Thoracic aorta (tissue), 2 donors: Measurements from ENCODE around the gene C7orf25. TPM values are rescaled to one million over a fixed set of nuclear protein-coding genes. Genes with fewer than 3 reads are reported as not detected.

Experiments
- ATAC-seq: fragments of 150-250 bp; one replicate; pipeline ENCODE4 v1.8.0; 2017; ENCODE audit warnings: low read depth; ENCODE audit not compliant: insufficient number of reproducible peaks, low FRiP score
- DNase-seq: peaks from one replicate; pipeline ENCODE4 v3.0.0-alpha.2; 2020; ENCODE audit warnings: low spot score
- H3K27ac ChIP-seq, 2 donors: fragments of 200-600 bp; sonication (generic); 1 replicate in 1 of 2; 2 replicates in 1 of 2; pipeline ENCODE4 v1.5.1; 2016; ENCODE audit warnings: mild to moderate bottlenecking in 2 of 2, moderate library complexity in 2 of 2
- H3K27me3 ChIP-seq: fragments of 200-600 bp; sonication (generic); replicated peaks from 2 replicates; pipeline ENCODE4 v1.6.0; 2016; ENCODE audit warnings: mild to moderate bottlenecking; ENCODE audit not compliant: insufficient read depth
- H3K36me3 ChIP-seq: fragments of 200-600 bp; sonication (generic); one replicate; pipeline ENCODE4 v1.5.1; 2016
- H3K4me1 ChIP-seq, 2 donors: fragments of 200-600 bp; sonication (generic); 1 replicate in 1 of 2; 2 replicates in 1 of 2; pipeline versions ENCODE4 v1.5.1 to v1.6.0; 2016; ENCODE audit warnings: low read depth in 2 of 2, mild to moderate bottlenecking in 1 of 2; ENCODE audit not compliant: control insufficient read depth in 1 of 2
- H3K4me3 ChIP-seq: fragments of 200-600 bp; sonication (generic); 2 replicates; pipeline ENCODE4 v1.5.1; 2016; ENCODE audit warnings: mild to moderate bottlenecking
- H3K9me3 ChIP-seq: fragments of 200-600 bp; sonication (generic); 2 replicates; pipeline ENCODE4 v1.5.1; 2016
- CTCF ChIP-seq: fragments of 200-600 bp; sonication (generic); IDR thresholded peaks from one replicate; pipeline ENCODE4 v1.5.1; 2019; ENCODE audit warnings: antibody characterized with exemption
- total RNA-seq, 2 donors: library from RNA; depleted of rRNA; stranded (reverse); fragments of >200 nt; gene quantifications; one replicate each; pipeline versions ENCODE4 v1.1.0 to v1.2.3, GENCODE V29; 2016

Gene C7orf25
- total RNA-seq, 2 donors from 2014 or later: 17.1 to 18.1 TPM

- DNase-seq (no peak), ATAC-seq (no peak)
- TF ChIP-seq CTCF: no peak
These were observed 42.1 kb upstream of the C7orf25 start for GRCh38 chr7:42953994-42954393.

GRCh38 chr7:42952328-42952727 lies 40.5 kb upstream of the C7orf25 start:
- Histone ChIP-seq H3K4me3 (no peak overlapping the region), H3K9me3 (no peaks in the 10 kb centered on the region), H3K36me3 (no peaks in the 10 kb centered on the region), H3K4me1 (no peaks in the 10 kb centered on the region), H3K27me3 (no peaks in the 10 kb centered on the region), H3K27ac (no peak overlapping the region)
- ATAC-seq: no peak
- no peak for DNase-seq
- no peak for TF ChIP-seq CTCF

More at GRCh38 chr7:42953994-42954393, 42.1 kb upstream of the C7orf25 start:
- Histone ChIP-seq H3K4me3 (no peak overlapping the region), H3K36me3 (no peaks in the 10 kb centered on the region), H3K4me1 (no peaks in the 10 kb centered on the region), H3K27me3 (no peaks in the 10 kb centered on the region), H3K27ac (no peak overlapping the region), H3K9me3 (no peaks in the 10 kb centered on the region)

DNA sequence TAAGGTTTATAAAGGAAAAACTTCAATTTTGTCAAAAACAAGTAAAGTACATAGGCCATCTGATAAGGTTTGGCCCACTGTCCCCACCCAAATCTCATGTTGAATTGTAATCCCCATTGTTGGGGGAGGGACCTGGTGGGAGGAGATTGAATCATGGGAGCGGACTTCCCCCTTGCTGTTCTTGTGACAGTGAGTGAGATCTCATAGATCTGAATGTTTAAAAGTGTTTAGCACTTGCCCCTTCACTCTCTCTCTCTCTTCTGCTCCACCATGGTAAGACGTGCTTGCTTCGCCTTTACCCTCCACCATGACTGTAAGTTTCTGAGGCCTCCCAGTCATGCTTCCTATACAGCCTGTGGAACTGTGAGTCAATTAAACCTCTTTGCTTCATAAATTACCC lies 38.5 kb upstream of the C7orf25 start:
- ATAC-seq: no peak
- H3K27ac ChIP-seq: no peak overlapping the region
- no peak for DNase-seq
- no peaks in the 10 kb centered on the region for H3K4me1 ChIP-seq
- no peaks in the 10 kb centered on the region for H3K27me3 ChIP-seq
- no peaks in the 10 kb centered on the region for H3K9me3 ChIP-seq
- no peak overlapping the region for H3K4me3 ChIP-seq
- no peak for TF ChIP-seq CTCF
- no peaks in the 10 kb centered on the region for H3K36me3 ChIP-seq

DNA sequence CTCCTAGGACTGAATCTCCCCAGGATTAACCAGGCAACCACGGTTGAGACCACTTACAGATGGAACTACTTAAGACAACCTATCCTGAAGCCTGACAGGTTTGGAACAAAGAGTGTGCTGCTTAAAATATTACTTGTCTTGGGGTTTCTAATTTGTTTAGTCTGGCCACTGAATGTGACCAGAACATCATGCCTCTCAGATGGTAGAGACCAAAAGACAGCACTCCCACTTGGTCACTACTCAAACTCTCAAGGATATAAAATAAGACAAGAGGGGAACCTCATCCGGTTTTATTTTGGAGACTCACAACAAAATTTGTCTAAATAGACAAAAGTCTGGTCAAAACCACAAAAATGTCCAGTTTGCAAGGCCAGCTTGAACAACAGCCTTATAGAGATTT lies 35.7 kb upstream of the C7orf25 start:
- Histone ChIP-seq H3K9me3 (no peaks in the 10 kb centered on the region), H3K27ac (no peak overlapping the region), H3K27me3 (no peaks in the 10 kb centered on the region), H3K4me1 (no peaks in the 10 kb centered on the region), H3K36me3 (no peaks in the 10 kb centered on the region), H3K4me3 (no peak overlapping the region)
- no peak for TF ChIP-seq CTCF
- ATAC-seq (no peak), DNase-seq (no peak)

DNA sequence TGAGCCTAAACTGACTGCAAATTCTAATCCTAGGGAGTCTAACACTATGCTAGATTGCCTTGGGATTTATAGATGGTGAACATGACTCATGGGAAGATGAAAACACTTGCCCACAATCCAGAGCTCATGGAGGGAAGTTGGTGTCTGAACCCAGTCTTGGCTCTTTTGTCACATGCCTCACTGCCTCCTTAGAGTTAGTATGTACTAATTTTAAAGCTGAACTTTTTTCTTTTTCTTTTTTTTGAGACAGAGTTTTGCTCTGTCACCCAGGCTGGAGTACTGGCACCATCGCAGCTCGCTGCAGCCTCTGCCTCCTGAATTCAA lies 34.7 kb upstream of the C7orf25 start:
- H3K27me3 ChIP-seq: no peaks in the 10 kb centered on the region
- no peak for TF ChIP-seq CTCF
- H3K9me3 ChIP-seq: no peaks in the 10 kb centered on the region
- ATAC-seq (no peak), DNase-seq (no peak)
- no peak overlapping the region for H3K27ac ChIP-seq
- no peaks in the 10 kb centered on the region for H3K4me1 ChIP-seq
- H3K36me3 ChIP-seq: no peaks in the 10 kb centered on the region
- H3K4me3 ChIP-seq: no peak overlapping the region
